Spleen (tissue), 7 donors: ENCODE data around the gene POU6F2.

ENCODE experiments used
- POLR2AphosphoS5 ChIP-seq, 3 donors: sonication (generic); formaldehyde crosslinking; IDR thresholded peaks; one replicate each; pipeline ENCODE4 v1.5.1; 2017; ENCODE audit warnings: antibody characterized with exemption in 3 of 3
- TF ChIP-seq, protein P1 (sequence below), 11 experiments: fragments of 200-600 bp in 7 of 11; fragments of 450-650 bp in 4 of 11; sonication (generic) in 4 of 11; IDR thresholded peaks in 8 of 11; conservative IDR thresholded peaks in 3 of 11; 1 replicate in 7 of 11; 2 replicates in 4 of 11; pipeline versions ENCODE4 v1.4.0 to v1.8.0; 2016 to 2021; ENCODE audit warnings: antibody characterized with exemption in 11 of 11, inconsistent platforms in 4 of 11, mild to moderate bottlenecking in 1 of 11
- donor health status: DM: no; HTN: no; CAD: no; lungs with moderate emphysema.
- donor health status: DM: no; HTN: no; CAD: no.
- donor health status: DM: no; HTN: no; CAD: no.

DNA sequence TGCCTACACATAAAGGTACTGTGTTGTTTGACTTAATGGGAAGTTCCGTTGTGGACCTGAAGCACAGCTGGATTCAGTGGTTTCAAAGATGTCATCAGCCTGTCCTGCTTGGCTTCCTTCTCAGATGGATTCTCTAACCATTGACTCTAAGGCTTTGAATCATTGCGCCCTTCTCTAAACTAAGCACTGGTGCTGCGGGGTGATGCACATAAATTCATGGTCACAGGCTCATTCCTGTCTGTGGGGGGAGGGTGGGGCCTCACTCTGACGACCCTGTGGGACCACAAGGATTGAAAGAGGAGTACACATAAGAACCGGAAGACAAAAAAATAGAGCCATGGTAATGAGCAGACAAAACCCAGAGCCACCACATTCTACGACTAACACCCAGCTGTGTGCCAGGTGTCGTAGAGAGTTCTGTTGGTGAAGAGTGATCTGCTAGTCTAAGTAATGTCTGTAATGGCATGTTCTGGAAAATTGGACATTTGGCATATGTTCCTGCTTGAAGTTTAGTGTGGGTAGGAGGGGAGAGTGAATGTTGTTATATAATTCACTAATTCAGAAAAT is 491.2 kb downstream of the POU6F2 start:
- TF ChIP-seq, protein P1, sequence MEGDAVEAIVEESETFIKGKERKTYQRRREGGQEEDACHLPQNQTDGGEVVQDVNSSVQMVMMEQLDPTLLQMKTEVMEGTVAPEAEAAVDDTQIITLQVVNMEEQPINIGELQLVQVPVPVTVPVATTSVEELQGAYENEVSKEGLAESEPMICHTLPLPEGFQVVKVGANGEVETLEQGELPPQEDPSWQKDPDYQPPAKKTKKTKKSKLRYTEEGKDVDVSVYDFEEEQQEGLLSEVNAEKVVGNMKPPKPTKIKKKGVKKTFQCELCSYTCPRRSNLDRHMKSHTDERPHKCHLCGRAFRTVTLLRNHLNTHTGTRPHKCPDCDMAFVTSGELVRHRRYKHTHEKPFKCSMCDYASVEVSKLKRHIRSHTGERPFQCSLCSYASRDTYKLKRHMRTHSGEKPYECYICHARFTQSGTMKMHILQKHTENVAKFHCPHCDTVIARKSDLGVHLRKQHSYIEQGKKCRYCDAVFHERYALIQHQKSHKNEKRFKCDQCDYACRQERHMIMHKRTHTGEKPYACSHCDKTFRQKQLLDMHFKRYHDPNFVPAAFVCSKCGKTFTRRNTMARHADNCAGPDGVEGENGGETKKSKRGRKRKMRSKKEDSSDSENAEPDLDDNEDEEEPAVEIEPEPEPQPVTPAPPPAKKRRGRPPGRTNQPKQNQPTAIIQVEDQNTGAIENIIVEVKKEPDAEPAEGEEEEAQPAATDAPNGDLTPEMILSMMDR (IDR thresholded peaks at IDR 0.05 in 8 of 11, conservative IDR thresholded peaks at IDR 0.05 in 3 of 11): no peak
- TF ChIP-seq POLR2AphosphoS5 (IDR thresholded peaks at IDR 0.05): no peak
